ENCODE measurements around the gene TEX11.
"Not testable (repeated sequence)": the region's sequence is repeated elsewhere in the genome, so short reads cannot be mapped to it uniquely, and the experiment has no call there.

Gene TEX11

GRCh38 chrX:70754169-70754848, 154.2 kb downstream of the TEX11 start:
- no peak for DNase-seq

GRCh38 chrX:70733774-70734173, 174.7 kb downstream of the TEX11 start:
- not testable (repeated sequence) for DNase-seq

GRCh38 chrX:70727961-70728360, 180.6 kb downstream of the TEX11 start:
- not testable (repeated sequence) for DNase-seq

GRCh38 chrX:70720721-70721120, 187.8 kb downstream of the TEX11 start:
- DNase-seq: no peak

GRCh38 chrX:70711336-70711735, 197.2 kb downstream of the TEX11 start:
- DNase-seq: not testable (repeated sequence)

- DNase-seq: no peak
These were observed 214.0 kb downstream of the TEX11 start for GRCh38 chrX:70694339-70695122.

- not testable (repeated sequence) for DNase-seq
These were observed 229.1 kb downstream of the TEX11 start for GRCh38 chrX:70679455-70679854.

- DNase-seq: no peak
These were observed 233.2 kb downstream of the TEX11 start for GRCh38 chrX:70675284-70675683.

- no peak for DNase-seq
These were observed 236.2 kb downstream of the TEX11 start for GRCh38 chrX:70672326-70672725.

GRCh38 chrX:70669120-70669519, 239.4 kb downstream of the TEX11 start:
- no peak for DNase-seq

- DNase-seq: peak; percentile 17
These were observed 243.8 kb downstream of the TEX11 start for GRCh38 chrX:70664726-70665125.

- DNase-seq: not testable (repeated sequence)
These were observed 247.4 kb downstream of the TEX11 start for GRCh38 chrX:70661124-70661523.

- not testable (repeated sequence) for DNase-seq
These were observed 251.0 kb downstream of the TEX11 start for GRCh38 chrX:70657546-70657945.

- no peak for DNase-seq
These were observed 252.2 kb downstream of the TEX11 start for GRCh38 chrX:70656304-70656703.

- not testable (repeated sequence) for DNase-seq
These were observed 260.6 kb downstream of the TEX11 start for GRCh38 chrX:70647910-70648309.

- no peak for DNase-seq
These were observed 272.3 kb downstream of the TEX11 start for GRCh38 chrX:70636218-70636617.

- no peak for DNase-seq
These were observed 272.8 kb downstream of the TEX11 start for GRCh38 chrX:70635669-70636068.

- DNase-seq: no peak
These were observed 273.3 kb downstream of the TEX11 start for GRCh38 chrX:70635227-70635626.

GRCh38 chrX:70621743-70622142, 286.8 kb downstream of the TEX11 start:
- DNase-seq: no peak

- DNase-seq: no peak
These were observed 290.0 kb downstream of the TEX11 start for GRCh38 chrX:70618467-70618866.

GRCh38 chrX:70613295-70613694, 295.2 kb downstream of the TEX11 start:
- no peak for DNase-seq

- no peak for DNase-seq
These were observed 303.2 kb downstream of the TEX11 start for GRCh38 chrX:70605352-70605751.

GRCh38 chrX:70592091-70592490, 316.4 kb downstream of the TEX11 start:
- DNase-seq: no peak

- not testable (repeated sequence) for DNase-seq
These were observed 321.4 kb downstream of the TEX11 start for GRCh38 chrX:70587158-70587557.
